ENCODE measurements around the gene OR13H1.
"Not testable (repeated sequence)": the region's sequence is repeated elsewhere in the genome, so short reads cannot be mapped to it uniquely, and the experiment has no call there.

Gene OR13H1

DNA sequence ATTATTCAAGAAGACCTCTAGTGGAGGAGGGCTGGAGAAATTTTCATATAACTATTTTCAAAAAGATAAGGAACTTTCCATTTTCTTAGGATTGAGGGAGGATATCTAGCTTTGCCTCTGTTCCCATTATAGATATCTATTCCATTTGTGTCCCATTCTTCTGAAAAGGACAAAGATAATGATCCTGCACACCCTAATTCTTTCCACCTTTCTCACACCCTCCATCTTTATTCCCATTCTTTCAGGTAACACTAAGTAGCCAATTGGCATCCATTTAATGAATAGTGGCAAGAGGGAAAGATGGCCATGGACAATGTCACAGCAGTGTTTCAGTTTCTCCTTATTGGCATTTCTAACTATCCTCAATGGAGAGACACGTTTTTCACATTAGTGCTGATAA lies at the start of gene OR13H1:
OR13H1 (plus strand) TSS at position 301 of the 400 bp plus-strand sequence; CDS start at position 301, 0 bp downstream.
- DNase-seq = no peak

DNA sequence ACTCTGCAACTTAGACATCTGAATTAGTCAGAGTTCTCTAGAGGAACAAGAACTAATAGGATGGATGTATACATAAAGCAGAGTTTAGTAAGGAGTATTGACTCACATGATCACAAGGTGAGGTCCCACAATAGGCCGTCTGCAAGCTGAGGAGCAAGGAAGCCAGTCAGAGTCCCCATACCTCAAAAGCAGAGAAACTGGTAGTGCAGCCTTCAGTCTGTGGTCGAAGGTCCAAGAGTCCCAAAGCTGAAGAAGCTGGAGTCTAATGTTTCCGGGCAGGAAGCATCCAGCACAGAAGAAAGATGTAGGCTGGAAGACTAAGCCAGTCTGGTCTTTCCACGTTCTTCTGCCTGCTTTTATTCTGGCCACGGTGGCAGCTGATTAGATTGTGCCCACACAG lies 42.3 kb upstream of the OR13H1 start:
- DNase-seq = not testable (repeated sequence)

GRCh38 chrX:131513159-131513914 lies 30.5 kb upstream of the OR13H1 start:
- DNase-seq = no peak

- no peak for DNase-seq
Measured at GRCh38 chrX:131521824-131522223, 22.1 kb upstream of the OR13H1 start.

- DNase-seq = no peak
Measured at GRCh38 chrX:131544218-131544617, 344 bp downstream of the OR13H1 start.

DNA sequence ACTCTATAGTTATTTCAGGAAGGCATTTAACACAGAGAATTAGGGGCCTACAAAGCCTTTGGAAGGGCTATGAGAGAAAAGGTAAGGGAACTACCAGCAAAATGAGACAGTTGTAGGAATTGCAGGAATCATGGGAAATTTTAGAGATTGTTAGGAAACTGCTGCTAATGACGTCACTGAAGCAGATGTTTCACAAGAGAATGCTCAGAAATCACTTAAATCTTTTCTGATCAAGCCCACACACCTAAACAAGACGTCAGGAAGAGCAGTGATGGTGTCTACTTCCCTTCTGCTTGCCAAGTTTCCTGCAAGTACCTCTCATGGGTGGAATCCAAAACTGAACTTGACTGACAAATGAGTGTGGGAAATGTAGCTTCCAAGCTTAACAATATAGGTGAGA lies 5.1 kb downstream of the OR13H1 start:
- DNase-seq = no peak

DNA sequence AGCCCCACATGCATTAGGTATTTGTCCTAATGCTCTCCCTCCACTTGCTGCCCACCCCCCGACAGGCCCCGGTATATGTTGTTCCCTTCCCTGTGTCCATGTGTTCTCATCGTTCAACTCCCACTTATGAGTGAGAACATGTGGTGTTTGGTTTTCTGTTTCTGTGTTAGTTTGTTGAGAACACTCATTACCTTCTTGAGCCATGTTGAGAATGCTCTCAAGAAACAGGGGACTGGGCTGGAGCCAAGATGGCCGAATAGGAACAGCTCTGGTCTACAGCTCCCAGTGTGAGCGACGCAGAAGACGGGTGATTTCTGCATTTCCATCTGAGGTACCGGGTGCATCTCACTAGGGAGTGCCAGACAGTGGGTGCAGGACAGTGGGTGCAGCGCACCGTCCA lies 8.6 kb downstream of the OR13H1 start:
- DNase-seq = not testable (repeated sequence)

- no peak for DNase-seq
Measured at GRCh38 chrX:131558562-131558961, 14.7 kb downstream of the OR13H1 start.

GRCh38 chrX:131564553-131565229 lies 20.8 kb downstream of the OR13H1 start:
- no peak for DNase-seq

DNA sequence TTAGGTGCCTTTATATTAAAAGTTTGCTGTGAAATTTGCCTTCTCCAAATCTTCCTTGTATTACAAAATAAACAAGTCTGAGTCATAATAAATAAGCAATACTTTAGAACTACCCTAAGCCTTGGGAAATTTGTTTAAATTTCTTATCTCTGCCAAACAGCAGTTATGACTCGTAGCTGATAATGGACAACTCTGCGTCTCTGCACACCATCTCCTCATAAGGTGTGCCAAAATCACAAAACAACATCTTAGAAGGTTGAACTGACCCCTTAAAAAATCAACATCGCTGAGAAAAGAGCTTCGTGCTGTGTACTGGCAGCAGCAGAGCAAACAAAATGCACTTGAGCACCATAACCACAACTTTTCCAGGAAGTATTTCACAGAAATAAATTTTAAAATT lies 22.0 kb downstream of the OR13H1 start:
- no peak for DNase-seq

DNA sequence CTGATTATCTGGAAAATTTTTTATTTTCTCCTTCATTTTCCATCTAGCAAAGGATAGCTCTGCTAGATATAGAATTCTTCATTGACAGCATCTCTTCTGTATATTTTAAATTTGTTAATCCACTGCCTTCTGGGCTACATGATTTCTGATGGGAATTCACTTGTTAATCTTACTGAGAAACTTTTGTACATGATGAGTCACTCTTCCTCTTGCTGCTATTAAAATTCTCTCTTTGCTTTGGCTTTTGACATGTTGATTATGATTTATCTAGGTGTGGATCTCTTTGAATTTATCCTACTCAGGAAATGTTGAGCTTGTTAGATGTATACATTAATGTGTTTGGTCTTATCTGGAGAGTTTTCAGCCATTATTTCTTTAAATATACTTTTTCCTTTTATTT lies 27.5 kb downstream of the OR13H1 start:
- no peak for DNase-seq

GRCh38 chrX:131572372-131573014 lies 28.6 kb downstream of the OR13H1 start:
- DNase-seq = no peak

DNA sequence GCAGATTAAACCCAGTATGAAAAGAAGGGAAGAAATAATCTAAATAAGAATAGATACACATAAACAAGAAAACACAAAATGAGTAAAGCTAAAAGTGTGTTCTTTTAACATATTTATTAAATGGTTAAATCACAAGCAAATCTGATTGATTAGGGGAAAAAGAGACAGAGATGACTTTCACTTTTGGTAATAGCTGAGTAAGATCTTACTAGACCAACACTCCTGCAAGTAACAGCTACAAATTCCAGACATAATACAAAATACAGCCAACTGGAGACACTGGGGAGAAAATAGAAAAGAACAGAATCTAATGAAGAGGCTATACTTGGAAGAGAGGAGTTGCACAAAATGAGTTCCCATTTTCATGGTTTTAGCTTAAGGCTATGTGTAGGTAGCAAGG lies 33.5 kb downstream of the OR13H1 start:
- no peak for DNase-seq

DNA sequence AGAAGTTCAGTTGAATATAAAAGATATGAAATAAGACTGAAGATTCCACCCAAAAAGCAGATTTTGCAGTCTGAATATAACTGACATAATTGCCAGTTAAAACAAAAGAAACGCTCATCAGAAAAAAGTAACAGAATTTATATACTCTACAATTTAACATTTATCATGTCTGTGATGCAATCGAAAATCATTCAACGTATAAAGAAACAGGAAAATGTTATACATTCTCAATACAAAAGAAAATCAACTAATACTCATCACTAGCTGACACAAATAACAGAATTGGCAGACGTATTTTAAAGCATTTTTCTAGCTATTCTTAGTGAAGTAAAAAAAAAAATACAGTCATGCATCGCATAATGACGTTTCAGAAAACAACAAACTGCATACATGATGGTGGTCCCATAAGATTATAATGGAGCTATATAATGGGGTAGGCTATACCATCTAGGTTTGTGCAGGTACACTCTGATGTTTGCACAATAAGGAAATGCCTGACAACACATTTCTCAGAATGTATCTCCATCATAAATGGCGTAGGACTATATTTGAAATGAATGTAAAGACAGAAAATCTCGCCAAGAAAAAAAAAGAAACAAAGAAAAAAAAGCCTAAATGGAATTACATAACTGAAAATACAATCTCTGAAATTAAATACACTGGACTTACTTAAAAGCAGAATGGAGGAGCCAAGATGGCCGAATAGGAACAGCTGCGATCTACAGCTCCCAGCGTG lies 34.3 kb downstream of the OR13H1 start:
- DNase-seq = no peak

- not testable (repeated sequence) for DNase-seq
Measured at GRCh38 chrX:131578735-131579367, 35.0 kb downstream of the OR13H1 start.

- no peak for DNase-seq
Measured at GRCh38 chrX:131588995-131589394, 45.1 kb downstream of the OR13H1 start.
